ENCODE measurements around the gene GRK7.

GRCh38 chr3:141784096-141784495, 20.9 kb downstream of the GRK7 start:
- TF ChIP-seq CTCF (IDR thresholded peaks at IDR 0.05) (no peak), MAX (IDR thresholded peaks at IDR 0.05; ENCODE audit: low read depth) (no peak), FOXJ3 (CRISPR knock-in tag; IDR thresholded peaks at IDR 0.05) (no peak), TAF1 (IDR thresholded peaks at IDR 0.05; ENCODE audit: borderline replicate concordance, low read depth, low read length) (no peak)
